ENCODE measurements around the gene MAGI1.

DNA sequence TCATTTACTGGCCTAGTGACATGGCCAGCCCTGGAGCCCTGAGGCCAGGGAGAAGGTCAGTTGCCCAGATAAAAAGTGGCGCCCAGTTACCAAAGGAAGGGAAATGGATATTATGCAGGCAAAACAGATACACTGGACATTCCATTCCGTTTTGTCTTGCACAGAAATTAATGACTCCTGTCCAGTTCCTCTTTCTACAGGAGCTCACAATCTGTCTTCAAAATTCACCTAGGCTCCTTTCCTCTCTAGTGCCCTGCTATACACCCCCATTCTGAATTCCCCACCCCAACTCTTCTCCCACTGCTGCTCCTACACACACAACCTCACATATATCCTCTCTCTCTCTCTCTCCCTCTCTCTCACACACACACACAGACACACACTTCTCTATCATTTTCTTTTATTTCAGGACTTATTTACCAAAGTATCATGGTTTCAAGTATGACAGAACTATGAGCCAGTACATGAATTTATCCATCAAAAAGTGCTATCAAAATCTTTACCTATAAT, 229.0 kb downstream of the MAGI1 start:
- TF ChIP-seq, protein P1, sequence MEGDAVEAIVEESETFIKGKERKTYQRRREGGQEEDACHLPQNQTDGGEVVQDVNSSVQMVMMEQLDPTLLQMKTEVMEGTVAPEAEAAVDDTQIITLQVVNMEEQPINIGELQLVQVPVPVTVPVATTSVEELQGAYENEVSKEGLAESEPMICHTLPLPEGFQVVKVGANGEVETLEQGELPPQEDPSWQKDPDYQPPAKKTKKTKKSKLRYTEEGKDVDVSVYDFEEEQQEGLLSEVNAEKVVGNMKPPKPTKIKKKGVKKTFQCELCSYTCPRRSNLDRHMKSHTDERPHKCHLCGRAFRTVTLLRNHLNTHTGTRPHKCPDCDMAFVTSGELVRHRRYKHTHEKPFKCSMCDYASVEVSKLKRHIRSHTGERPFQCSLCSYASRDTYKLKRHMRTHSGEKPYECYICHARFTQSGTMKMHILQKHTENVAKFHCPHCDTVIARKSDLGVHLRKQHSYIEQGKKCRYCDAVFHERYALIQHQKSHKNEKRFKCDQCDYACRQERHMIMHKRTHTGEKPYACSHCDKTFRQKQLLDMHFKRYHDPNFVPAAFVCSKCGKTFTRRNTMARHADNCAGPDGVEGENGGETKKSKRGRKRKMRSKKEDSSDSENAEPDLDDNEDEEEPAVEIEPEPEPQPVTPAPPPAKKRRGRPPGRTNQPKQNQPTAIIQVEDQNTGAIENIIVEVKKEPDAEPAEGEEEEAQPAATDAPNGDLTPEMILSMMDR (IDR thresholded peaks at IDR 0.05): no peak
- no peak for TF ChIP-seq POLR2AphosphoS5 (IDR thresholded peaks at IDR 0.05)
